ENCODE data around the gene NOL4L.
"Not testable (repeated sequence)": the region's sequence is repeated elsewhere in the genome, so short reads cannot be mapped to it uniquely, and the experiment has no call there.

Gene NOL4L

DNA sequence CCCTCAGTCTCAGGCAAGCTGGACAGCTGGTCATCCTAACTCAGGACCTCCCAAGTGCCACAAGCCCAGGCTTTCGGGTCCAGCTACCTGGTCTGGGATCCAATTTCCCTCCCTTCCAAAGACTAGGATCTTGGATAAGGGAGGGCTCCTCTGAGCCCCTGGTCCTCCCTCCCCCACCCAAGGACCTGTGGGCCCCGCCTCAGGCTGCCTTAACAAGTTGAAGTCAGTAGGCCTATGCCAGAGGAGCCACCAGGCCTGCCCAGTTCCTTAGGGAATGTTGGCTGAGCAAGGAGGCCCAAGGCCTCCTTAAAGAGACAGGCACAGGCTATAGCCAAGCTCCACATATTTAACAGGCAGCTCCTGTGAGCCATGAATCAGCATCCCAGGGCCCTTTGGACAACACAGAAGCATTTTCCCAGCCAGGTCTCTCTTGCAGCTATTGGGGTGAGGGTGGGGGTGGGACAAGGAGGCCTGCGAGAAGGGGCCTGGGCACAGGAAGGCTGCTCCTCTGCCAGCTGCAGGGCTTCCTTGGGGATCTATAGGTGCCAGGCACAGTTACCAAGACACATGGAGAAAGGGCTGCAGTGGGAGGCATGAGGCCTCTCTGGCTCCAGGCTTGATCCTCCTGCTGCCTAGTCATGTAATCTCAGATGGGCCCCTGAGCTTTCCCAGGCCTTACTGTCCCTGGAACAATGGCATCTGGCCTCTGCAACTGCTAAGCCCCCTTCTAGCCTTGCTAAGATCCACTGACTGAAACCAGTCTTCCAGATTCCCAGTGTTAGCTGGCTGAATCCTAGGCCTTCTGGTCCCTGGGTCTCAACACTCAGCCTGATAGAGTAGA is 27.4 kb upstream of the NOL4L start:
- DNase-seq = no peak

DNA sequence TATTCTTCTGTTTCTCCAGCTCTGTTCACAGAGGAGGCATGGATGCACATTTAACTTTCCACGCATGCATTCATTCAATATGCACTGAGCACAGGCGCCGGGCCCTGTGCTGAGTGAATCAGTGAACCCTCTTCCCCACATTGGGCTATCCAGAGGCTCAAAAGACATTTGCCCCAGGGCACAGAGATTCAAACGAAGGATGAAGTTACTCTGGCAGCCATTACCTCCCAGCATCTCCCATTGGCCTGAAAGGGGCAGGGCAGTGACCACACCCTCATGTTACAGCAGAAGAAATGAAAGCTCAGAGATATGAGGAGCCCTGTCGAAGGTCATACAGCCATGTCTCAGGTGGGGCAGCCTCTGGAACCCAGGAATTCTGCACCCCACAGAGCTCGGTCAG is 26.7 kb upstream of the NOL4L start:
- no peak for DNase-seq

GRCh38 chr20:32611286-32611685 is 26.2 kb upstream of the NOL4L start:
- DNase-seq = no peak

GRCh38 chr20:32610472-32611218 is 25.5 kb upstream of the NOL4L start:
- no peak for DNase-seq

DNA sequence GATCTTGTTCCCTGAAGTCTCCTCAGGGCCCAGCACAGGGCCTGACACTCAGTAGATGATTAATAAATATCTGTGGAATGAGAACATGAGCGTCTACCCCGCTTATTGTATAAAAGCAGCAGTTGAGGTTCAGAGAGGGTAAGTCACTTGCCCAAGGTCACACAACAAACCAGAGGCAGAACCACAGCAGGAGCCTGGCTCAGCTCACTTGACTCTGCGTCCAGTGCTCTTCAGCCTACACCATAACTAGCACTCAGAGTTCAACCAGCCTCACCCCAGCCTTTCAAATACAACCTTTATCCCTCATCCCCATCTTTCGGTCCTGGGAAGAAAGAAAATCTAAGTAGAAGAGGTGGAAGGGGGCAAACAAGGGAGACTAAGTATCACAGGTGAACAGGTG is 24.9 kb upstream of the NOL4L start:
- DNase-seq = no peak

DNA sequence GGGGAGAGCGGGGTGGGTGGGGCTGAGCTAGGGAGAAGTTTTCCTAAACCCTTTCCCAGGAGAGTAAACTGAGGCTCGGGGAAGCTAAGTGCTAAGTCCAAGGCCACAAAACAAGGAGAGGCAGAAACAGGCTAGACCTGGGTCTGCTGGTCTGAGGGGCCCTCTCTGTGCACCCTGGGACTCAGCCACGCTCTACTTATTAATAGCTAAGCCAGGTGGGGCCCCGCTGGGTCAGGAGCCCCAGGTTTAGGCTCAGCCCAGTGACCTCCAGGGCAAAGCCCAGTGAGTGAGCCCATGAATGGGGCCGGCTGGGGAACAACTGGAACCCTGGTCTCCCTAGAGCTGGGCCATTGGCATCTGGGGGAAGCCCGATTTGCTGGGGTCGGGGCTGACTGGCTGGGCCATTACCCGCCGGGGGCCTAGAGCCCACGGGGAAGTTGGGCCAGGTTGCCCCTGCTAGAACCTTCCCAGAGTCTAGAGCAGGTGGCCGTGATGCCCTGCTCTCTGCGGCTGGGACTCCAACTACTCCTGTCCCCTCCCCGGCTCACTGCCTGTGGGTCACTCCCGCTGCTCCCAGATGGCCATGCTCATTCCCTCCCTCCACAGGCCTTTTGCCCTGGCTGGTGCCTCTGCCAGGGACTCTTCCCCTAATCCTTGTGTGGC is 24.1 kb upstream of the NOL4L start:
- no peak for DNase-seq

- DNase-seq = no peak
These were observed 23.5 kb upstream of the NOL4L start for GRCh38 chr20:32608664-32609015.

GRCh38 chr20:32607727-32608663 is 22.9 kb upstream of the NOL4L start:
- DNase-seq = no peak

- no peak for DNase-seq
These were observed 22.2 kb upstream of the NOL4L start for GRCh38 chr20:32607324-32607723.

GRCh38 chr20:32606790-32607189 is 21.7 kb upstream of the NOL4L start:
- no peak for DNase-seq

- DNase-seq = no peak
These were observed 21.0 kb upstream of the NOL4L start for GRCh38 chr20:32606107-32606506.

DNA sequence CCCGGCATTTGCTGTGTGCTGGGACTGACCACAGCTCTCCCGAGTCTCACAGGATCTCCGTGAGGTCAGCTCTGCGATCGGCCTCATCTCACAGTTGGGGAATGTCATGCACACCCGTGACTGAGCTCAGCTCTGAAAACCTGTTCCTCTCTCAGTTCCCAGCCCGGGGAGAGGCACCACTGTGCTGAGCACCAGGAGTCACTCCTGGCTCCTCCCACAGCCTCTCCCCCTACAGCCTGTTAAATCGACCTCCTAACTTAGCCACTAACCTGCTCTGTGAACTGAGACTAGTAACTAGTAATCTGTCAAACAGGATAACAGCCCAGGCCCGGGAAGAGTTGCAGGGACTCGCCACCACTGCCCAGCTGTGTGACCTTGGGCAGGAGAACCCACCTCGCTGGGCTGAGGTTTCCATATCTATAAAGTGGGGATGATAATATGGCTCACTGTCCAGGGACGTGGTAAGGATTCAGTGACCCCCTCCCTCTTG is 20.1 kb upstream of the NOL4L start:
- DNase-seq = no peak

DNA sequence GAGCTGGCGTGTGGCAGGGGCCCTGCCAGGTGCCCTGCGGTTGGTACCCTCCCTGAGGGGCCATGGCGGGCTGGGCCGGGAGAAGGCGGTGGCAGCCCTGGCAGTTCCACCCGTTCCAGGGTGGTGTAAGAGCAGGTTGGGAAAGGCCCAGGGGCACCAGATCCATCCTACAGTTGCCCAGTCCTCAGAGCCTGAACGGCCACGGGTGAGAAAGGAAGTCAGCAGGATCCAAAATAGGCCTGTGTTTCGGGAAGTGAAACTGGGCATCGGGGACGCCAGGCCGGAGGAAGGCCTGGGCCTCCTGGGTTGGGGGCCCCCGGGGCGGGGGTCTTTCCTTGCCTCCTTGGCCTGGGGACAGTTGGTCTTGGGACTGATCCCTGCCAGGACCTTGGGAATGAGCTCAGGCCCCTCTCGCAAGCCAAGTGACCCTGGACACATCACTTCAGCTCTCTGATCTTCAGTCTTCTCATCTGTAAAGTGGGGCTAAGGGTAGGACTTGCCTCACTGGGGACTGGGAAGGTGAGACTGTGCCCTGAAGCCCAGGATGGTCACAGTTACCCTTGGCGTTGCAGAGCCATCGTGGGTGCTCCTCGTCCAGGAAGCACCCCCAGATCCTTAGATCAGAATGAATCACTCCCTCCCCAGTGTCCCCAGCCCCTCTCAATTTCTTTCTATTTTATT is 18.1 kb upstream of the NOL4L start:
- DNase-seq = no peak

- DNase-seq = no peak
These were observed 17.1 kb upstream of the NOL4L start for GRCh38 chr20:32602273-32602672.

DNA sequence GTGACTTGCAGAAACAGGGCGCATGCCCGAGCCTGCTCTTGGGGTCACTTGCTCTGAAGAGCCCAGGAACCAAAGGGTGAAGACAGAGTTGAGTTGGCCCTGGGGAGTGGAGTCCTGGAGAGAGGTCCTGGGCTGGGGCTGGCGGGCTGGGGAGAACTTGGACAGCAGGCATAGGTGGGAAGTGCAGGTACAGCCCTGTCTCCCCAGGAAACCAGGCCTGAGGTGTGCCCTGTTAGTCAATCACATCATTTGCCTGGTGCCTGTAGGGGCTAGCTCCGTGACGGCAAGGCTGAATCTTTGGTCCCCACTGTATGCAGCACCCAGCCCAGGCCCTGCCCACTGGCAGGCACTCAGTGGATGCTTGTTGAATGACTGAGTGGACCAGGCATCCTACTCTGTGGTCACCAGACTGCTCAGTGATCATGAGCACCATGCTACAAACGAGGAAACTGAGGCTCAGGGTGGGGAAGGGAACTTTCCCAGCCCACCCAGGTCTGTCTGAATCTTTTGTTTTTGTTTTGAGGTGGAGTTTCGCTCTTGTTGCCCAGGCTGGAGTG is 15.6 kb upstream of the NOL4L start:
- DNase-seq = no peak

DNA sequence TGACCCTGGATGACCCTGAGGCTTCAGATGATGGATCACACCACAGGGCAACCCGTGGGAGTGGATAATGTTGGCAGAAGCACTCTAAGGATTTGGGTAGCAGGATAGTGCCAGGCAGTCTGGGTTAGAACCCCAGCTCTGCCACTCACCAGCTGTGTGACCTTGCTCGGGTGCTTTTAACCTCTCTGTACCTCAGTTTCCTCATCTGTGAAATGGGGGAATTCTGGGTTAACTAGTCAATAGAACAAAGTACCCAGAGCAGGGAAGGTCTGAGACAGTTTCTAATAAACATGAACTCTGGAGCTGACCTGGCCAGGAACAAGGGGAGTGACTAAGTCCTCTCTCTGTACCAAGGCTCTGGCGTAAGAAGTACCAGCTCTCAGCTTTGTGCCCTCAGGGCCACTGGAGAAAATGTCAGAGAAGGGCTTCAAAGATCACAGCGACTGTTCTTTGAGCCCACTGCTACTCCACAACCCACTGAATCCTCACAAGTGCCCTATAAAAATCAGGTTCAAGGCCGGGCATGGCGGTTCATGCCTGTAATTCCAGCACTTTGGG is 14.7 kb upstream of the NOL4L start:
- DNase-seq = no peak

GRCh38 chr20:32598606-32599005 is 13.5 kb upstream of the NOL4L start:
- DNase-seq = no peak

GRCh38 chr20:32597714-32598113 is 12.6 kb upstream of the NOL4L start:
- DNase-seq = no peak

- DNase-seq = no peak
These were observed 11.6 kb upstream of the NOL4L start for GRCh38 chr20:32596681-32597252.

DNA sequence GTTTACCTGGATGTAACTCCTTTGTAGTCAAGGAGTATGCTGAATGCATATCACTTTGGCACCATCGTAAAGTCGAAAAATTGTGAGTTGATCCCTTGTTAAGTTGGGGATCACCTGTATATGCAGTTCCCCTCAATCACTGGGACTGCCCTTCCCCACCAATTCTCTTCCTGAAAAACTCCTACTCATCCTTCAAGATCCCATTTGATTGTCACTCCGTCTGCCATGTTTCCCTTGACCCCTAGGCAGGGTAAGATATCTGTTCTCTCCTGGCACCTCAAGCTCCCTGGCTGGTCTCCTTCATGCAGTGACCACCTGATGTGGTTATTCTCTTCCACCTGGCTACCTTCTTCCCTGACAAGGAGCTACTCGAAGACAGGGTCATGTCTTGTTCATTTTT is 10.0 kb upstream of the NOL4L start:
- DNase-seq = no peak

- DNase-seq = not testable (repeated sequence)
These were observed 9.5 kb upstream of the NOL4L start for GRCh38 chr20:32594669-32595068.
